AG04450 (cell line): ENCODE results near the gene POLR3K. TPM values are rescaled to one million over a fixed set of nuclear protein-coding genes. Genes with fewer than 3 reads are reported as not detected.
"Not testable (repeated sequence)": the region's sequence is repeated elsewhere in the genome, so short reads cannot be mapped to it uniquely, and the experiment has no call there.

ENCODE experiments used
- CTCF ChIA-PET: fragments of 300-600, 350-600 bp; formaldehyde crosslinking; extraction: SDS; loops from one replicate; lab custom pipeline; 2022; ENCODE audit warnings: antibody characterized with exemption, inconsistent platforms; lab: Charles Lee
- POLR2A ChIA-PET: fragments of 350-600 bp; formaldehyde crosslinking; extraction: SDS; loops from one replicate; lab custom pipeline; 2021; ENCODE audit warnings: antibody characterized with exemption, inconsistent platforms; lab: Yijun Ruan, JAX
- DNase-seq: peaks from one replicate; pipeline ENCODE4 v3.0.0-alpha.2; 2011; ENCODE audit warnings: low read depth, low spot score
- H3K27ac ChIP-seq: one replicate; pipeline ENCODE4 v1.5.1; 2012; ENCODE audit warnings: low read depth, low read length, control low read depth
- H3K27me3 ChIP-seq: one replicate; pipeline ENCODE4 v1.6.0; 2012; ENCODE audit warnings: low read length; ENCODE audit not compliant: control insufficient read depth, insufficient read depth
- H3K4me3 ChIP-seq: 2 replicates; pipeline ENCODE4 v1.5.1; 2011; ENCODE audit warnings: mild to moderate bottlenecking, low read depth, low read length, control low read depth
- H3K9me3 ChIP-seq: 2 replicates; pipeline ENCODE4 v1.5.1; 2012; ENCODE audit warnings: low read length; ENCODE audit not compliant: control insufficient read depth, insufficient read depth
- CTCF ChIP-seq: IDR thresholded peaks from 2 replicates; pipeline ENCODE4 v1.5.1; 2011; ENCODE audit warnings: low read depth, low read length, control low read depth, inconsistent platforms
- polyA plus RNA-seq: library from polyadenylated mRNA; depleted of rRNA; stranded (reverse); fragments of >200 nt; gene quantifications from 2 replicates; pipeline ENCODE4 v1.2.3, GENCODE V29; 2011

The POLR3K gene
- polyA plus RNA-seq, 1 experiment = 13.7 TPM

GRCh38 chr16:42691-43090 lies 10.7 kb downstream of the POLR3K start:
- Histone ChIP-seq H3K27me3 (no peaks in the 10 kb centered on the region), H3K4me3 (no peak overlapping the region), H3K9me3 (no peaks in the 10 kb centered on the region; the same call in 1 of the 2 replicates), H3K27ac (no peak overlapping the region)
- ChIA-PET POLR2A (no interaction called here), CTCF (no interaction called here)
- no peak for TF ChIP-seq CTCF
- no peak for DNase-seq

GRCh38 chr16:42069-42457 lies 11.3 kb downstream of the POLR3K start:
- no peak for TF ChIP-seq CTCF

GRCh38 chr16:41439-42068 lies 11.9 kb downstream of the POLR3K start:
- no peak for DNase-seq
- ChIA-PET POLR2A (no interaction called here), CTCF (interaction anchor here (1.0 kb wide), 1 partner anchor 24 kb away, joined by 3 read pairs; no protein-coding TSS in a partner anchor)
- TF ChIP-seq CTCF = no peak
- H3K4me3 ChIP-seq = no peak overlapping the region
- H3K27me3 ChIP-seq = no peaks in the 10 kb centered on the region
- H3K27ac ChIP-seq = peak overlapping the region; percentile 21
- no peaks in the 10 kb centered on the region; the same call in 1 of the 2 replicates for H3K9me3 ChIP-seq

More at GRCh38 chr16:42069-42457, 11.3 kb downstream of the POLR3K start:
- Histone ChIP-seq H3K27me3 (no peaks in the 10 kb centered on the region), H3K4me3 (no peak overlapping the region), H3K27ac (no peak overlapping the region), H3K9me3 (no peaks in the 10 kb centered on the region; the same call in 1 of the 2 replicates)
- DNase-seq = no peak
- POLR2A ChIA-PET = no interaction called here
- CTCF ChIA-PET = no interaction called here

- no peaks in the 10 kb centered on the region; the same call in 1 of the 2 replicates for H3K9me3 ChIP-seq
- ChIA-PET POLR2A (no interaction called here), CTCF (no interaction called here)
- no peak for DNase-seq
- H3K27ac ChIP-seq = no peak overlapping the region
- no peak overlapping the region for H3K4me3 ChIP-seq
- TF ChIP-seq CTCF = no peak
- H3K27me3 ChIP-seq = no peaks in the 10 kb centered on the region
These were observed 14.2 kb downstream of the POLR3K start for GRCh38 chr16:38941-39892.

GRCh38 chr16:38206-38605 lies 15.2 kb downstream of the POLR3K start:
- CTCF ChIA-PET, H3K9me3 ChIP-seq, H3K27ac ChIP-seq, H3K4me3 ChIP-seq, H3K27me3 ChIP-seq, DNase-seq, POLR2A ChIA-PET: not testable (repeated sequence)
